Kidney (tissue), 14 donors: Measurements from ENCODE around the gene SKOR2. TPM values are rescaled to one million over a fixed set of nuclear protein-coding genes. Genes with fewer than 3 reads are reported as not detected.

Source experiments
- DNase-seq, 5 donors: peaks; one replicate each; pipeline ENCODE4 v3.0.0-alpha.2; 2013 to 2020
- FAIRE-seq: peaks from 2 replicates; lab custom pipeline; 2012; peaks lifted over from hg19 to GRCh38; lab: Jason Lieb, UNC
- H3K27ac ChIP-seq, 2 donors: one replicate each; pipeline ENCODE4 v1.7.0; 2013; ENCODE audit warnings: low read depth in 2 of 2, low read length in 2 of 2, inconsistent platforms in 1 of 2
- H3K27me3 ChIP-seq: one replicate; pipeline ENCODE4 v1.7.1; 2013; ENCODE audit warnings: low read length, inconsistent platforms; ENCODE audit not compliant: control insufficient read depth, insufficient read depth
- H3K36me3 ChIP-seq, 3 donors: one replicate each; pipeline versions ENCODE4 v1.7.0 to v1.7.1; 2013; ENCODE audit warnings: low read length in 3 of 3, control low read depth in 1 of 3, inconsistent platforms in 1 of 3; ENCODE audit not compliant: insufficient read depth in 3 of 3, control insufficient read depth in 2 of 3
- H3K4me1 ChIP-seq, 3 donors: one replicate each; pipeline versions ENCODE4 v1.7.0 to v1.7.1; 2013; ENCODE audit warnings: low read length in 3 of 3, inconsistent platforms in 1 of 3, low read depth in 1 of 3; ENCODE audit not compliant: control insufficient read depth in 2 of 3, insufficient read depth in 2 of 3
- H3K4me3 ChIP-seq, 3 donors: one replicate each; pipeline versions ENCODE4 v1.7.0 to v1.8.1; 2013; ENCODE audit warnings: low read length in 3 of 3, control low read depth in 1 of 3, inconsistent platforms in 1 of 3
- H3K9ac ChIP-seq, 3 donors: one replicate each; pipeline versions ENCODE4 v1.7.0 to v1.7.1; 2013; ENCODE audit warnings: low read length in 3 of 3, control low read depth in 1 of 3, inconsistent platforms in 1 of 3
- H3K9me3 ChIP-seq, 3 donors: one replicate each; pipeline versions ENCODE4 v1.7.0 to v1.7.1; 2013; ENCODE audit warnings: low read length in 3 of 3, control low read depth in 1 of 3, inconsistent platforms in 1 of 3; ENCODE audit not compliant: control insufficient read depth in 2 of 3, insufficient read depth in 1 of 3
- CTCF ChIP-seq: IDR thresholded peaks from 3 replicates; pipeline ENCODE4 v1.5.1; 2012; ENCODE audit warnings: mild to moderate bottlenecking, moderate library complexity, borderline replicate concordance; ENCODE audit not compliant: insufficient read depth; ENCODE audit errors: extremely low read depth
- intact Hi-C: fragments of 100-400 bp; cut with DNase I; formaldehyde crosslinking; loops from one replicate; pipeline ENCODE4 v1.11.1; 2022
- polyA plus RNA-seq: library from polyadenylated mRNA; stranded (reverse); fragments of 350-450 nt; fragmentation: Illumina TruSeq; extraction: RNeasy Lipid Tissue Mini Kit (QIAGEN cat#74804); gene quantifications from one replicate; pipeline ENCODE4 v1.2.3, GENCODE V29; 2014; ENCODE audit warnings: low read depth, low replicate concordance; ENCODE audit not compliant: insufficient read depth
- total RNA-seq: library from RNA; stranded (reverse); fragmentation: NEBNext Ultra II Directional; extraction: Animal tissue kit (Norgen Biotek cat#: 25700); gene quantifications from one replicate; pipeline ENCODE4 v1.2.1, GENCODE V29; 2021
- donor health status: control.
- donor health status: control.
- donor health status: control.
- donor health status: control.
- donor health status: control.
- donor health status: DM: yes; HTN: yes; CAD: no.
- donor health status: Normal renal cell carcinoma (clear cell type).

The SKOR2 gene
- total and polyA plus RNA-seq, 2 donors from 2014 or later: not detected

GRCh38 chr18:47254341-47254939 is 3.0 kb upstream of the SKOR2 start:
- no peaks in the 10 kb centered on the region for H3K4me1 ChIP-seq
- H3K36me3 ChIP-seq: no peaks in the 10 kb centered on the region
- DNase-seq (peak; percentile 71 to 90 (median 89)), FAIRE-seq (no peak)
- no peak overlapping the region for H3K27ac ChIP-seq
- H3K27me3 ChIP-seq: peaks cover 58% of the 10 kb centered on the region
- no peak overlapping the region for H3K4me3 ChIP-seq
- H3K9ac ChIP-seq: no peak overlapping the region
- intact Hi-C loops: no loop called here
- no peaks in the 10 kb centered on the region for H3K9me3 ChIP-seq
- TF ChIP-seq CTCF: no peak

GRCh38 chr18:47253101-47253654 is 1.7 kb upstream of the SKOR2 start:
- H3K27ac ChIP-seq: no peak overlapping the region
- TF ChIP-seq CTCF: no peak
- H3K9me3 ChIP-seq: no peaks in the 10 kb centered on the region
- FAIRE-seq (no peak), DNase-seq (no peak)
- H3K36me3 ChIP-seq: no peaks in the 10 kb centered on the region
- H3K27me3 ChIP-seq: peaks cover 68% of the 10 kb centered on the region
- H3K4me3 ChIP-seq: no peak overlapping the region
- H3K9ac ChIP-seq: no peak overlapping the region
- intact Hi-C loops: no loop called here
- no peaks in the 10 kb centered on the region for H3K4me1 ChIP-seq

- FAIRE-seq (no peak), DNase-seq (no peak)
- intact Hi-C loops: no loop called here
- Histone ChIP-seq H3K4me3 (no peak overlapping the region), H3K27ac (no peak overlapping the region), H3K9me3 (peaks cover 0 to 3% (median 0%) of the 10 kb centered on the region in 3 donors), H3K27me3 (peaks cover 65% of the 10 kb centered on the region), H3K9ac (no peak overlapping the region), H3K4me1 (no peaks in the 10 kb centered on the region), H3K36me3 (no peaks in the 10 kb centered on the region)
- TF ChIP-seq CTCF: no peak
Measured at GRCh38 chr18:47250391-47251046, 941 bp downstream of the SKOR2 start.
